Brain microvascular endothelial cell (primary cell): ENCODE data around the gene RFESD.

Experiments
- DNase-seq: peaks from one replicate; pipeline ENCODE4 v3.0.0-alpha.2; 2020
- H3K27ac ChIP-seq: fragments of 250-450 bp; sonication (Bioruptor Pico); 2 replicates; pipeline ENCODE4 v1.5.1; 2020; ENCODE audit warnings: mild to moderate bottlenecking, moderate library complexity
- H3K27me3 ChIP-seq: fragments of 250-450 bp; sonication (Bioruptor Pico); replicated peaks from 2 replicates; pipeline ENCODE4 v1.5.1; 2020; ENCODE audit warnings: mild to moderate bottlenecking
- H3K36me3 ChIP-seq: fragments of 250-450 bp; sonication (Bioruptor Pico); replicated peaks from 2 replicates; pipeline ENCODE4 v1.5.1; 2020; ENCODE audit warnings: mild to moderate bottlenecking
- H3K4me3 ChIP-seq: 2 replicates; pipeline ENCODE4 v1.5.1; 2011; ENCODE audit warnings: low read depth, mild to moderate bottlenecking, control low read depth, low read length, moderate library complexity
- CTCF ChIP-seq: IDR thresholded peaks from 2 replicates; pipeline ENCODE4 v1.5.1; 2011; ENCODE audit warnings: low read depth, mild to moderate bottlenecking, moderate library complexity, low read length, control low read depth, inconsistent platforms; ENCODE audit errors: missing control alignments
- in situ Hi-C: cut with HindIII; loops from 2 replicates; pipeline ENCODE4 v1.10.0; 2017; ENCODE audit warnings: low sequenced_read_pairs, low pct_ligation_motif_present

RFESD gene

GRCh38 chr5:95649274-95649673, 2.7 kb downstream of the RFESD start:
- H3K27ac ChIP-seq = no peak overlapping the region
- in situ Hi-C loops = no loop called here
- DNase-seq = no peak
- no peak overlapping the region for H3K4me3 ChIP-seq
- H3K36me3 ChIP-seq = no peaks in the 10 kb centered on the region
- no peak for TF ChIP-seq CTCF
- H3K27me3 ChIP-seq = no peaks in the 10 kb centered on the region

- no peaks in the 10 kb centered on the region for H3K27me3 ChIP-seq
- no peak for DNase-seq
- in situ Hi-C loops = loop anchor here (25.0 kb wide), 1 partner anchor 187 kb away; no protein-coding TSS in a partner anchor
- no peak for TF ChIP-seq CTCF
- no peak overlapping the region for H3K4me3 ChIP-seq
- no peak overlapping the region for H3K27ac ChIP-seq
- no peaks in the 10 kb centered on the region for H3K36me3 ChIP-seq
These were observed 3.5 kb downstream of the RFESD start for GRCh38 chr5:95649842-95650620.

- no peaks in the 10 kb centered on the region for H3K27me3 ChIP-seq
- no peak for DNase-seq
- no peak for TF ChIP-seq CTCF
- H3K4me3 ChIP-seq = no peak overlapping the region
- H3K36me3 ChIP-seq = no peaks in the 10 kb centered on the region
- no peak overlapping the region for H3K27ac ChIP-seq
- in situ Hi-C loops = loop anchor here (25.0 kb wide), 1 partner anchor 184 kb away; no protein-coding TSS in a partner anchor
These were observed 6.3 kb downstream of the RFESD start for GRCh38 chr5:95652849-95653248.

GRCh38 chr5:95654196-95654595, 7.6 kb downstream of the RFESD start:
- DNase-seq = no peak
- Histone ChIP-seq H3K27me3 (no peaks in the 10 kb centered on the region), H3K4me3 (no peak overlapping the region), H3K27ac (no peak overlapping the region), H3K36me3 (no peaks in the 10 kb centered on the region)
- in situ Hi-C loops = loop anchor here (25.0 kb wide), 1 partner anchor 183 kb away; no protein-coding TSS in a partner anchor
- TF ChIP-seq CTCF = no peak

- Histone ChIP-seq H3K36me3 (no peaks in the 10 kb centered on the region), H3K27me3 (no peaks in the 10 kb centered on the region), H3K27ac (no peak overlapping the region), H3K4me3 (no peak overlapping the region)
- DNase-seq = no peak
- in situ Hi-C loops = loop anchor here (25.0 kb wide), 1 partner anchor 182 kb away; no protein-coding TSS in a partner anchor
- no peak for TF ChIP-seq CTCF
These were observed 9.0 kb downstream of the RFESD start for GRCh38 chr5:95655575-95655974.
